ENCODE data around the gene PRKG1. TPM values are rescaled to one million over a fixed set of nuclear protein-coding genes. Genes with fewer than 3 reads are reported as not detected.

Gene PRKG1
- total RNA-seq, 1 experiment from 2014 or later = 10.4 TPM

DNA sequence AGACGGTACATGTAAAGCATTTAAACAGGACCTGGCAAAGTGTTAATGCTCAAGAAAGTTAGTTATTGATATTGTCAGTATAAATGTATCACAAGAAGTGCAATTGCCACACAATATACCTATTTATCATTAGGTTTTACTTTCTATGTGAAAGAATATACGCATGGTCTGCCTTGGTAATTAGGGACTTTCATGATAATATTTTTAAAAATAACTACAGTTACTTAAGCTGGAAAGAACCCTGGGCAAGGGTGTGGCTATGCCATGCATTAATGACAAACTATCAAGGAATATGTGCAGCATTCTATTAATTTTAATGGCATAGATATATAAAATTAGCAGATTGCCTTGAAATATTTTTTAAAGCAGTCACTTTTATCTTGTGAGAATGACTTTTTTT is 433.9 kb downstream of the PRKG1 start:
- TF ChIP-seq, protein P1, sequence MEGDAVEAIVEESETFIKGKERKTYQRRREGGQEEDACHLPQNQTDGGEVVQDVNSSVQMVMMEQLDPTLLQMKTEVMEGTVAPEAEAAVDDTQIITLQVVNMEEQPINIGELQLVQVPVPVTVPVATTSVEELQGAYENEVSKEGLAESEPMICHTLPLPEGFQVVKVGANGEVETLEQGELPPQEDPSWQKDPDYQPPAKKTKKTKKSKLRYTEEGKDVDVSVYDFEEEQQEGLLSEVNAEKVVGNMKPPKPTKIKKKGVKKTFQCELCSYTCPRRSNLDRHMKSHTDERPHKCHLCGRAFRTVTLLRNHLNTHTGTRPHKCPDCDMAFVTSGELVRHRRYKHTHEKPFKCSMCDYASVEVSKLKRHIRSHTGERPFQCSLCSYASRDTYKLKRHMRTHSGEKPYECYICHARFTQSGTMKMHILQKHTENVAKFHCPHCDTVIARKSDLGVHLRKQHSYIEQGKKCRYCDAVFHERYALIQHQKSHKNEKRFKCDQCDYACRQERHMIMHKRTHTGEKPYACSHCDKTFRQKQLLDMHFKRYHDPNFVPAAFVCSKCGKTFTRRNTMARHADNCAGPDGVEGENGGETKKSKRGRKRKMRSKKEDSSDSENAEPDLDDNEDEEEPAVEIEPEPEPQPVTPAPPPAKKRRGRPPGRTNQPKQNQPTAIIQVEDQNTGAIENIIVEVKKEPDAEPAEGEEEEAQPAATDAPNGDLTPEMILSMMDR (conservative IDR thresholded peaks at IDR 0.05) = no peak
- H3K9ac ChIP-seq (ENCODE audit: extremely low read depth, insufficient read length, low read length) = no peak overlapping the region
- H2BK120ac ChIP-seq (ENCODE audit: low read depth, low read length, poor library complexity, severe bottlenecking) = no peak overlapping the region
- H3K36me3 Mint-ChIP-seq (ENCODE audit: insufficient read depth in 1 of 3, low read depth in 3 of 3) = peaks cover 0 to 2% (median 0%) of the 10 kb centered on the region in 3 experiments; a peak in 1 of 7 replicates
- no peak overlapping the region for H2AFZ ChIP-seq (ENCODE audit: low read length)
- H3K27ac Mint-ChIP-seq = no peak overlapping the region
- no peaks in the 10 kb centered on the region for H3K4me1 ChIP-seq (ENCODE audit: insufficient read depth, low read length)
- H3K9me3 ChIP-seq (ENCODE audit: control insufficient read depth, low read depth, low read length) = no peaks in the 10 kb centered on the region
- no peak overlapping the region for H2AK5ac ChIP-seq (ENCODE audit: insufficient read length, low read length)
- H3K56ac ChIP-seq (ENCODE audit: insufficient read length, low read depth, low read length) = no peak overlapping the region
- no peak overlapping the region for H2BK5ac ChIP-seq (ENCODE audit: insufficient read length, low read length)
- H3K27me3 Mint-ChIP-seq (ENCODE audit: low read depth) = no peaks in the 10 kb centered on the region
- no peak overlapping the region for H3K23ac ChIP-seq (ENCODE audit: insufficient read length, low read depth, low read length)
- H2BK15ac ChIP-seq (ENCODE audit: low read depth, low read length) = no peak overlapping the region
- H4K20me1 ChIP-seq (ENCODE audit: control insufficient read depth, insufficient read depth, insufficient read length) = no peaks in the 10 kb centered on the region
- no peaks in the 10 kb centered on the region for H3K9me3 Mint-ChIP-seq
- no peaks in the 10 kb centered on the region for H3K79me2 ChIP-seq (ENCODE audit: insufficient read depth, low read length)
- H3K27me3 ChIP-seq (ENCODE audit: insufficient read depth, low read length) = no peaks in the 10 kb centered on the region
- H3K4me2 ChIP-seq (ENCODE audit: insufficient read depth, insufficient read length, low read length) = no peak overlapping the region
- H3K23me2 ChIP-seq (ENCODE audit: insufficient read length, low read depth, low read length, poor library complexity, severe bottlenecking) = no peaks in the 10 kb centered on the region
- H3K27ac ChIP-seq (ENCODE audit: insufficient read length, low read depth, low read length) = no peak overlapping the region
- H2BK12ac ChIP-seq (ENCODE audit: insufficient read length, low read depth, low read length) = no peak overlapping the region
- H3T11ph ChIP-seq (ENCODE audit: low read length) = no peak overlapping the region
- H3K79me1 ChIP-seq (ENCODE audit: insufficient read depth, low read depth, low read length, poor library complexity, severe bottlenecking) = no peaks in the 10 kb centered on the region
- no peak overlapping the region for H3K4me3 Mint-ChIP-seq
- no peak overlapping the region for H3K14ac ChIP-seq (ENCODE audit: insufficient read depth, low read length)
- DNase-seq = no peak
- H3K4me1 Mint-ChIP-seq = peaks cover 4 to 5% of the 10 kb centered on the region in 2 experiments
- no peak overlapping the region for H3K4ac ChIP-seq (ENCODE audit: low read depth, low read length)
- H4K8ac ChIP-seq (replicated peaks; ENCODE audit: insufficient read length, low read depth, low read length) = no peak overlapping the region
- no peak overlapping the region for H4K5ac ChIP-seq (ENCODE audit: insufficient read length, low read depth, low read length)
- WGBS (ENCODE audit: extremely low coverage, insufficient read length, low lambda C conversion rate) = no CpG with 5 or more reads among the region's 2 CpGs
- H2BK20ac ChIP-seq (ENCODE audit: low read depth, low read length, poor library complexity, severe bottlenecking) = no peak overlapping the region
- no peak overlapping the region for H3K18ac ChIP-seq (ENCODE audit: insufficient read length, low read depth, low read length)
- H4K91ac ChIP-seq (ENCODE audit: insufficient read length, low read depth, low read length) = no peak overlapping the region

All from H9 (cell line).